Neural crest cell (in vitro differentiated cells): ENCODE results near the gene SRRM3. TPM values are rescaled to one million over a fixed set of nuclear protein-coding genes. Genes with fewer than 3 reads are reported as not detected.
"Not testable (repeated sequence)": the region's sequence is repeated elsewhere in the genome, so short reads cannot be mapped to it uniquely, and the experiment has no call there.

Experiments used
- DNase-seq: peaks from one replicate; pipeline ENCODE4 v3.0.0; 2021; ENCODE audit warnings: low read depth, mixed read lengths, low spot score
- H3K27ac Mint-ChIP-seq: one replicate; pipeline ENCODE4 v1.8.0; 2021; ENCODE audit warnings: mild to moderate bottlenecking, mixed read lengths; ENCODE audit not compliant: unreplicated experiment
- H3K27me3 Mint-ChIP-seq: 2 replicates; pipeline ENCODE4 v1.8.0; 2021; ENCODE audit warnings: low read depth, mild to moderate bottlenecking, mixed read lengths
- H3K36me3 Mint-ChIP-seq: 2 replicates; pipeline ENCODE4 v1.8.0; 2021; ENCODE audit warnings: low read depth, mild to moderate bottlenecking, mixed read lengths
- H3K4me1 Mint-ChIP-seq: 2 replicates; pipeline ENCODE4 v1.8.0; 2021; ENCODE audit warnings: mixed read lengths
- H3K4me3 Mint-ChIP-seq: one replicate; pipeline ENCODE4 v1.8.0; 2021; ENCODE audit warnings: mild to moderate bottlenecking, mixed read lengths
- H3K9me3 Mint-ChIP-seq: 2 replicates; pipeline ENCODE4 v1.8.0; 2021; ENCODE audit warnings: mixed read lengths
- total RNA-seq: library from RNA; stranded (reverse); gene quantifications from 2 replicates; pipeline ENCODE4 v1.2.1, GENCODE V29; 2021
- TF ChIP-seq, protein P1 (sequence below): fragments of 200-600 bp; sonication (generic); conservative IDR thresholded peaks from 2 replicates; pipeline ENCODE4 v1.5.0; 2021; ENCODE audit warnings: antibody characterized with exemption, mild to moderate bottlenecking

SRRM3 gene
- total RNA-seq, 1 donor from 2014 or later: 4.9 TPM

DNA sequence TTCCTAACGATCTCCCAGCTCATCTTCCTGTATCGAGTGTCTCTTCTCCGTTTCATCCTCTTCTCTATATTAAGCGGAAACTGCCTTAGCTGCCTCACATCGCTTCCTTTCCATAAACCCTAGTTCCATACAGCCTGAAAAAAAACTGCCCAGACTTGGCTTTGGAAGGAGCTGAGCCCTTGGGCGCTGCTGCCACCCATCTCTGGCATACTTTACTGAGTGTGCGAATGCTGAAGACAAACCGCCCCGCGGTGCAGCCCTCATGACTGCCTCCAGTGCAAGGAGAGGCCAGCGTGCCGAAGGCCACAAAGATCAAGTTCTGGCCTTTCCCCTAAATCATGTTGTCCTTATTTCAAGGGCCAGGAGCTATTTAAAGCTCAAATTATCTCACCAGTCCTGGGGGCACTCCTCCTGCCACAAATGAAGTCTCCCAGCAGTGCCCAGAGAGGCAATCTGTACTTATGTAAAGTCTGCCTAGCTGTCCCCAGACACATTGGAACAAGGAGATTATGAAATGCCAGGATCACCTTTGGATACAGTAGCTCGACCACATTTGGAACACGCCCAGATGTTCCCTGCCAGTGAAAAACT lies 131.9 kb downstream of the SRRM3 start:
- peaks cover 32% of the 10 kb centered on the region for H3K4me1 Mint-ChIP-seq
- H3K9me3 Mint-ChIP-seq: no peaks in the 10 kb centered on the region
- TF ChIP-seq, protein P1, sequence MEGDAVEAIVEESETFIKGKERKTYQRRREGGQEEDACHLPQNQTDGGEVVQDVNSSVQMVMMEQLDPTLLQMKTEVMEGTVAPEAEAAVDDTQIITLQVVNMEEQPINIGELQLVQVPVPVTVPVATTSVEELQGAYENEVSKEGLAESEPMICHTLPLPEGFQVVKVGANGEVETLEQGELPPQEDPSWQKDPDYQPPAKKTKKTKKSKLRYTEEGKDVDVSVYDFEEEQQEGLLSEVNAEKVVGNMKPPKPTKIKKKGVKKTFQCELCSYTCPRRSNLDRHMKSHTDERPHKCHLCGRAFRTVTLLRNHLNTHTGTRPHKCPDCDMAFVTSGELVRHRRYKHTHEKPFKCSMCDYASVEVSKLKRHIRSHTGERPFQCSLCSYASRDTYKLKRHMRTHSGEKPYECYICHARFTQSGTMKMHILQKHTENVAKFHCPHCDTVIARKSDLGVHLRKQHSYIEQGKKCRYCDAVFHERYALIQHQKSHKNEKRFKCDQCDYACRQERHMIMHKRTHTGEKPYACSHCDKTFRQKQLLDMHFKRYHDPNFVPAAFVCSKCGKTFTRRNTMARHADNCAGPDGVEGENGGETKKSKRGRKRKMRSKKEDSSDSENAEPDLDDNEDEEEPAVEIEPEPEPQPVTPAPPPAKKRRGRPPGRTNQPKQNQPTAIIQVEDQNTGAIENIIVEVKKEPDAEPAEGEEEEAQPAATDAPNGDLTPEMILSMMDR: no peak
- peaks cover 16% of the 10 kb centered on the region for H3K36me3 Mint-ChIP-seq
- DNase-seq: no peak
- H3K27ac Mint-ChIP-seq: no peak overlapping the region
- H3K4me3 Mint-ChIP-seq: no peak overlapping the region
- H3K27me3 Mint-ChIP-seq: no peaks in the 10 kb centered on the region

DNA sequence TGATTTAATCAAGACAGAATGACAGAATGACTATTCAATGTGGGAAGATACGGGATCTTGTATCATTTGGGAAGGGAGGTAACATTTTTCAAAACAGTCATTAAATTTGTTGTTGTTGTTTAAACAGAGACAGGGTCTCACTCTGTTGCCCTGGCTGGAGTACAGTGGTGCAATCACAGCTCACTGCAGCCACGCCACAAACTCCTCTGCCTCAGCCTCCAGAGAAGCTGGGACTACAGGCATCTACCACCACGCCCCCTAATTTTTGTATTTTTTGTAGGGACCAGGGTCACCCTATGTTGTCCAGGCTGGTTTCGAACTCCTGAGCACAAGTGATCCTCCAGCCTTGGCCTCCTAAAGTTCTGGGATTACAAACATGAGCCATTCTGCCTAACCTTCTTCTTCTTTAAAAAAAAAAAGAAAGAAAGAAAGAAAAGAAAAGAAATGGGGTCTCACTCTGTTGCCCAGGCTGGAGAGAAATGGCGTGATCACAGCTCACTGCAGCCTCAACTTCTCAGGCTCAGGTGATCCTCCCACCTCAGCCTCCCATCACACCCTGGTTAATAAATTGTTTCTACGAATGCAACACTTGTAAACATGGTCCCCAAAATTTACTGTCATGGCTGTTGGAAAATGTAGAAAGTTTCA lies 132.7 kb downstream of the SRRM3 start:
- no peaks in the 10 kb centered on the region for H3K27me3 Mint-ChIP-seq
- H3K36me3 Mint-ChIP-seq: peaks cover 14% of the 10 kb centered on the region
- TF ChIP-seq, protein P1: no peak
- DNase-seq: no peak
- H3K4me3 Mint-ChIP-seq: no peak overlapping the region
- no peak overlapping the region for H3K27ac Mint-ChIP-seq
- H3K9me3 Mint-ChIP-seq: no peaks in the 10 kb centered on the region
- H3K4me1 Mint-ChIP-seq: peaks cover 33% of the 10 kb centered on the region

DNA sequence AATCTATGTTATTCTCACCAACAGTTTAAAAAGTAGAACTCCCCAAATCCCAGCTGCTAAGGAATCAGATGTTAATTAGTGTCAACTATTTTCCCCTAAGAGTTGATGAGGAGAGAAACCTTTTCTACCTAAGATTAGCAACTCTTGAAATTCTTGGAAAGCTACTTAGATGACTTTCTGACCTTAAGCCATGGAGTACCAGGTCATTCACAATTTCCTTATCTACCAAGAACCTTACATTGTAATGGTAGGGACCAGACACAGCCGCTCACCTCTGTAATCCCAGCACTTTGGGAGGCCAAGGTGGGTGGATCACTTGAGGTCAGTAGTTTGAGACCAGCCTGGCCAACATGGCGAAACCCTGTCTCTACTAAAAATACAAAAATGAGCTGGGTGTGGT lies 133.7 kb downstream of the SRRM3 start:
- H3K9me3 Mint-ChIP-seq, H3K27me3 Mint-ChIP-seq, H3K27ac Mint-ChIP-seq, H3K4me3 Mint-ChIP-seq, H3K36me3 Mint-ChIP-seq, DNase-seq: not testable (repeated sequence)
- H3K4me1 Mint-ChIP-seq: peaks cover 30% of the 10 kb centered on the region

DNA sequence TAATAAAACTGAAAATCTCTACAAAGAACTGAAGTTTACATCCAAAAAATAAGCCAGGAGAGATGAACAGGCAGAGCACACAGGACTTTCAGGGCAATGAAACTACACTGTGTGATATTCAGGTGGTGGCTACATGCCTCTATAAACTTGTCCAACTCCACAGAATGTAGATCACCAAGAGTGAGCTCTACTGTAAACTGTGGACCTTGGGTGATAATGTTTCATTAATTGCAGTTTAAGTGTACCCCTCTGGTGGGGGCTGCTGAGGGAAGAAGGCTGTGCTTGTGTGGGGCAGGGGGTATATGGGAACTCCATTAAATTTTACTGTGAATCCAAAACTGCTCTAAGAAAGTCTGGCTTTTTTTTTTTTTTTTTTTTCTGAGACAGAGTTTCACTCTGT lies 134.4 kb downstream of the SRRM3 start:
- H3K4me3 Mint-ChIP-seq: no peak overlapping the region
- TF ChIP-seq, protein P1: no peak
- DNase-seq: no peak
- H3K27ac Mint-ChIP-seq: no peak overlapping the region
- peaks cover 8% of the 10 kb centered on the region for H3K36me3 Mint-ChIP-seq
- no peaks in the 10 kb centered on the region for H3K27me3 Mint-ChIP-seq
- H3K4me1 Mint-ChIP-seq: peaks cover 28% of the 10 kb centered on the region
- H3K9me3 Mint-ChIP-seq: no peaks in the 10 kb centered on the region

Other genes starting within 250 kb of the SRRM3 start
- 33.4 and 41.8 TPM in 2 replicates for gene TMEM120A, start 207.3 kb upstream of the SRRM3 start, total RNA-seq
- gene STYXL1, start 153.9 kb upstream of the SRRM3 start, total RNA-seq: 33.6 and 38.8 TPM in 2 replicates
- 169 and 173 TPM in 2 replicates for gene MDH2, start 153.8 kb upstream of the SRRM3 start, total RNA-seq
- gene HSPB1, start 100.8 kb downstream of the SRRM3 start, total RNA-seq: 57.1 and 67.2 TPM in 2 replicates
- 200 and 209 TPM in 2 replicates for gene YWHAG, start 157.1 kb downstream of the SRRM3 start, total RNA-seq
- 1.0 and 1.1 TPM in 2 replicates for gene SSC4D, start 207.8 kb downstream of the SRRM3 start, total RNA-seq
- 0.49 TPM in 1 of 2 replicates, not detected in the other for gene ZP3, start 223.1 kb downstream of the SRRM3 start, total RNA-seq